CD4-positive, alpha-beta memory T cell (primary cell): ENCODE results near the gene CDYL. TPM values are rescaled to one million over a fixed set of nuclear protein-coding genes. Genes with fewer than 3 reads are reported as not detected.

Source experiments
- CTCF ChIA-PET: fragments of 350-600 bp; sonication (Branson Sonifier 250); formaldehyde crosslinking; loops from one replicate; lab custom pipeline; 2021; ENCODE audit warnings: inconsistent platforms; ENCODE audit not compliant: partially characterized antibody; lab: Charles Lee
- POLR2A ChIA-PET: fragments of 350-600 bp; sonication (Branson Sonifier 250); formaldehyde crosslinking; loops from one replicate; lab custom pipeline; 2021; ENCODE audit not compliant: partially characterized antibody; lab: Charles Lee
- DNase-seq, 5 donors: peaks; one replicate each; pipeline versions ENCODE4 v3.0.0 to v3.0.0-alpha.2; 2020 to 2022; ENCODE audit warnings: mixed read lengths in 1 of 5
- H3K27ac ChIP-seq: one replicate; pipeline ENCODE4 v1.7.0; 2013; ENCODE audit warnings: low read depth, low read length
- H3K27me3 ChIP-seq: 2 replicates; pipeline ENCODE4 v1.7.0; 2013; ENCODE audit warnings: mild to moderate bottlenecking, low read length, moderate library complexity; ENCODE audit not compliant: insufficient read depth
- H3K36me3 ChIP-seq: 2 replicates; pipeline ENCODE4 v1.7.0; 2013; ENCODE audit warnings: mild to moderate bottlenecking, low read length, moderate library complexity; ENCODE audit not compliant: insufficient read depth
- H3K4me1 ChIP-seq: 2 replicates; pipeline ENCODE4 v1.7.0; 2013; ENCODE audit warnings: mild to moderate bottlenecking, low read length, moderate library complexity; ENCODE audit not compliant: insufficient read depth
- H3K4me3 ChIP-seq, 2 donors: one replicate each; pipeline ENCODE4 v1.7.0; 2013; ENCODE audit warnings: low read length in 2 of 2, mild to moderate bottlenecking in 1 of 2
- H3K9me3 ChIP-seq, 2 donors: one replicate each; pipeline ENCODE4 v1.7.0; 2013; ENCODE audit warnings: low read length in 2 of 2, control low read depth in 1 of 2; ENCODE audit not compliant: control insufficient read depth in 1 of 2
- H3K27ac Mint-ChIP-seq, 7 donors: one replicate each; pipeline ENCODE4 v1.8.0; 2020 to 2021; ENCODE audit warnings: mixed read lengths in 7 of 7, mild to moderate bottlenecking in 6 of 7, inconsistent platforms in 3 of 7, moderate library complexity in 3 of 7
- H3K27me3 Mint-ChIP-seq, 2 donors: one replicate each; pipeline ENCODE4 v1.8.0; 2020 to 2021; ENCODE audit warnings: mixed read lengths in 2 of 2
- H3K36me3 Mint-ChIP-seq, 2 donors: one replicate each; pipeline ENCODE4 v1.8.0; 2020 to 2021; ENCODE audit warnings: mixed read lengths in 2 of 2, inconsistent platforms in 1 of 2, mild to moderate bottlenecking in 1 of 2
- H3K4me1 Mint-ChIP-seq, 4 donors: one replicate each; pipeline ENCODE4 v1.8.0; 2020 to 2021; ENCODE audit warnings: mixed read lengths in 4 of 4, mild to moderate bottlenecking in 1 of 4
- H3K4me3 Mint-ChIP-seq, 8 donors: one replicate each; pipeline ENCODE4 v1.8.0; 2020 to 2021; ENCODE audit warnings: mixed read lengths in 8 of 8, mild to moderate bottlenecking in 7 of 8, moderate library complexity in 6 of 8, inconsistent platforms in 3 of 8
- H3K9me3 Mint-ChIP-seq, 8 donors: one replicate each; pipeline ENCODE4 v1.8.0; 2020 to 2021; ENCODE audit warnings: mixed read lengths in 8 of 8, mild to moderate bottlenecking in 5 of 8, inconsistent platforms in 3 of 8, moderate library complexity in 1 of 8
- intact Hi-C: fragments of 100-400 bp; cut with micrococcal nuclease; formaldehyde crosslinking; loops from one replicate; pipeline ENCODE4 v1.15.1; 2023
- polyA plus RNA-seq, 2 donors: library from polyadenylated mRNA; unstranded; fragments of 300-500 nt; fragmentation: Illumina TruSeq; gene quantifications; one replicate each; pipeline ENCODE4 v1.2.3, GENCODE V29; 2021
- total RNA-seq, 2 experiments: library from RNA; stranded (reverse); gene quantifications; one replicate each; pipeline ENCODE4 v1.2.3, GENCODE V29; 2021

The CDYL gene
- total and polyA plus RNA-seq, 4 experiments from 2014 or later, result 1.5 to 36.7 (median 19.2) TPM

- Mint-ChIP-seq H3K27me3 (no peaks in the 10 kb centered on the region), H3K27ac (no peak overlapping the region), H3K36me3 (peaks cover 5 to 8% of the 10 kb centered on the region in 2 donors), H3K4me3 (no peak overlapping the region), H3K4me1 (peaks cover 42 to 73% (median 60%) of the 10 kb centered on the region in 4 donors), H3K9me3 (peaks cover 0 to 5% (median 0%) of the 10 kb centered on the region in 8 donors)
- Histone ChIP-seq H3K27me3 (no peaks in the 10 kb centered on the region), H3K9me3 (no peaks in the 10 kb centered on the region), H3K27ac (no peak overlapping the region), H3K4me3 (no peak overlapping the region), H3K4me1 (peaks cover 47% of the 10 kb centered on the region), H3K36me3 (no peaks in the 10 kb centered on the region)
- no peak for DNase-seq
- intact Hi-C loops, result no loop called here
- ChIA-PET POLR2A (no interaction called here), CTCF (interaction anchor here (0.7 kb wide), 1 partner anchor 184 kb away, joined by 3 read pairs; no protein-coding TSS in a partner anchor)
Measured at GRCh38 chr6:4816904-4817303, 40.7 kb downstream of the CDYL start.

GRCh38 chr6:4817551-4817950, 41.3 kb downstream of the CDYL start:
- POLR2A ChIA-PET, result no interaction called here

DNA sequence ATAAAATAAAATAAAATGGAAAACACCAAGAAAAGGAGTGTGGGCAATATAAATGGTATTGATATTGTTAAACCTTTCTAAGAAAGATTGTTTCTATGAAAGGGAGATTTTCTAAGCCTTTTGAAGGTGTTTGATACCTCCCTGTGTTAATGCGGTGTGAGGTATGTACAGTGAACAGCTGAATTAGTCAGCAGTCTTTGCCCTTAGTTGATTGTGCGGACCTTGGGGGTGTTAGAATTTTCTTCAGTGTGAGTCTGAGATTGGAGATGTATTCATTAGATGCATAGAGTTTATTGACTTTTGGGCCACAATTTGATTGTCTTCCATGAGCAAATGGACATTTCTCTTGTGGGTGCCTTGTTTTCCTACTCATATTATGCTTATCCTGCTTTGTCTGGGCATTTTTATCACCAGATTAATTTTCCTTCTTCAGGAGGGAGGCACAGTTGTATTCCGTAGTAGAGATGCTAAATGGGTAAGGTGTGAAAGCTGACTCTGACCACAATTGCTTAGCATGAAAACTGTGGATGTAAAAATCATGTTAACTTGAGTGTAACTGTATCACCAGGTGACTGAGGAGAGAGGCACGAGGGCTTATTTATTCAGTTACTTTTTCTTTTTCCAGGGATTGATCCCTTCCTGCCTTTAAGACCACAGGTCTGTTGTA, 42.2 kb downstream of the CDYL start:
- peaks cover 5 to 11% of the 10 kb centered on the region in 2 donors for H3K36me3 Mint-ChIP-seq
- H3K9me3 Mint-ChIP-seq, result peaks cover 0 to 13% (median 2%) of the 10 kb centered on the region in 8 donors
- H3K4me3 ChIP-seq, result no peak overlapping the region
- H3K27me3 ChIP-seq, result no peaks in the 10 kb centered on the region
- peaks cover 41% of the 10 kb centered on the region for H3K4me1 ChIP-seq
- no peaks in the 10 kb centered on the region for H3K36me3 ChIP-seq
- no peak for DNase-seq
- no peaks in the 10 kb centered on the region for H3K27me3 Mint-ChIP-seq
- CTCF ChIA-PET, result no interaction called here
- peak overlapping the region in 4 of 8 donors; percentile 1 to 48 (median 25) for H3K4me3 Mint-ChIP-seq
- POLR2A ChIA-PET, result no interaction called here
- H3K27ac Mint-ChIP-seq, result peak overlapping the region in 1 of 7 donors; percentile 31
- peaks cover 30 to 64% (median 46%) of the 10 kb centered on the region in 4 donors for H3K4me1 Mint-ChIP-seq
- no peaks in the 10 kb centered on the region for H3K9me3 ChIP-seq
- no peak overlapping the region for H3K27ac ChIP-seq
- intact Hi-C loops, result no loop called here

More at GRCh38 chr6:4817551-4817950, 41.3 kb downstream of the CDYL start:
- Histone ChIP-seq H3K4me1 (peaks cover 41% of the 10 kb centered on the region), H3K27ac (no peak overlapping the region), H3K36me3 (no peaks in the 10 kb centered on the region), H3K4me3 (no peak overlapping the region), H3K9me3 (no peaks in the 10 kb centered on the region), H3K27me3 (no peaks in the 10 kb centered on the region)
- Mint-ChIP-seq H3K9me3 (peaks cover 0 to 5% (median 0%) of the 10 kb centered on the region in 8 donors), H3K36me3 (peaks cover 5 to 8% of the 10 kb centered on the region in 2 donors), H3K4me1 (peaks cover 37 to 70% (median 54%) of the 10 kb centered on the region in 4 donors), H3K27ac (no peak overlapping the region), H3K4me3 (no peak overlapping the region), H3K27me3 (no peaks in the 10 kb centered on the region)
- CTCF ChIA-PET, result interaction anchor here (0.9 kb wide), 1 partner anchor 9 kb away, joined by 3 read pairs; no protein-coding TSS in a partner anchor
- DNase-seq, result no peak
- intact Hi-C loops, result no loop called here

DNA sequence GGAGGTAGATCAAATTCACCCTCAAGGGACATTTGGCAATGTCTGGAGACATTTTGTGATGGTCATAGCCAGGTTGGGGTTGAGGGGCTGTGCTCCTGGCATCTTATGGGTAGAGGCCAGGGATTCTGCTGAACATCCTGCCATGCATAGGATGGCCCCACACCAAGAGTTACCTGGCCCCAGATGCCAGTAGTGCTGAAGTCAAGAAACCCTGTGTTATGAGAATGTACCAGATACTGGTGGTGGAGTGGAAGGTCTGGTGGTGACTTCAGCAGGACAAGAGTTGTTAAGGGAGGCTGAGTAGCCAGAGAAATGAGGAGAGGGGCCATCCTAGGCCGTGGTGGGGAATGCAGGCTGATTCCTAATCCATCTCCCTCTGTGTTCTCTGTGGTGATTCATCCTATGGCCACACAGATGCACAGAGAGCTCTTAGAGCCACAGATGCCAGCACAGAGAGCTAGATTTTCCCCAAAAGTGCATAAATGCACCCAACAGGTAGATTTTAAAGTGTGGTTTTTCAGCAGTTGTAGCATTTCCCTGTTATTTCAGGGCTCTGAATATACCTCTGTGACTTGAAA, 43.6 kb downstream of the CDYL start:
- intact Hi-C loops, result no loop called here
- POLR2A ChIA-PET, result no interaction called here
- Mint-ChIP-seq H3K4me1 (peaks cover 26 to 55% (median 41%) of the 10 kb centered on the region in 4 donors), H3K9me3 (peaks cover 0 to 21% (median 7%) of the 10 kb centered on the region in 8 donors), H3K4me3 (peak overlapping the region in 4 of 8 donors; percentile 6 to 47 (median 29)), H3K27me3 (no peaks in the 10 kb centered on the region), H3K27ac (peak overlapping the region in 2 of 7 donors; percentile 17 to 32), H3K36me3 (peaks cover 7 to 17% of the 10 kb centered on the region in 2 donors)
- Histone ChIP-seq H3K36me3 (no peaks in the 10 kb centered on the region), H3K4me1 (peaks cover 27% of the 10 kb centered on the region), H3K4me3 (no peak overlapping the region), H3K27ac (no peak overlapping the region), H3K9me3 (no peaks in the 10 kb centered on the region), H3K27me3 (no peaks in the 10 kb centered on the region)
- DNase-seq, result no peak
- CTCF ChIA-PET, result no interaction called here

GRCh38 chr6:4820704-4821276, 44.6 kb downstream of the CDYL start:
- H3K27me3 ChIP-seq, result no peaks in the 10 kb centered on the region
- Mint-ChIP-seq H3K9me3 (peaks cover 0 to 28% (median 12%) of the 10 kb centered on the region in 8 donors), H3K4me3 (peak overlapping the region in 3 of 8 donors; percentile 1 to 29 (median 17)), H3K36me3 (peaks cover 7 to 23% of the 10 kb centered on the region in 2 donors), H3K27ac (peak overlapping the region in 1 of 7 donors; percentile 30), H3K4me1 (peaks cover 28 to 45% (median 35%) of the 10 kb centered on the region in 4 donors), H3K27me3 (no peaks in the 10 kb centered on the region)
- no peak for DNase-seq
- H3K27ac ChIP-seq, result no peak overlapping the region
- CTCF ChIA-PET, result no interaction called here
- H3K4me1 ChIP-seq, result peaks cover 25% of the 10 kb centered on the region
- H3K36me3 ChIP-seq, result no peaks in the 10 kb centered on the region
- POLR2A ChIA-PET, result interaction anchor here (0.5 kb wide), 1 partner anchor 27 kb away, joined by 3 read pairs; no protein-coding TSS in a partner anchor
- H3K4me3 ChIP-seq, result no peak overlapping the region
- H3K9me3 ChIP-seq, result no peaks in the 10 kb centered on the region
- intact Hi-C loops, result no loop called here

GRCh38 chr6:4822476-4822875, 46.3 kb downstream of the CDYL start:
- Histone ChIP-seq H3K36me3 (no peaks in the 10 kb centered on the region), H3K27ac (no peak overlapping the region), H3K4me1 (peaks cover 25% of the 10 kb centered on the region), H3K4me3 (no peak overlapping the region), H3K27me3 (no peaks in the 10 kb centered on the region), H3K9me3 (no peaks in the 10 kb centered on the region)
- H3K9me3 Mint-ChIP-seq, result peaks cover 6 to 45% (median 28%) of the 10 kb centered on the region in 8 donors
- H3K4me3 Mint-ChIP-seq, result no peak overlapping the region
- no peak for DNase-seq
- ChIA-PET POLR2A (no interaction called here), CTCF (no interaction called here)
- intact Hi-C loops, result no loop called here
- H3K27ac Mint-ChIP-seq, result no peak overlapping the region
- no peaks in the 10 kb centered on the region for H3K27me3 Mint-ChIP-seq
- peaks cover 28 to 43% (median 38%) of the 10 kb centered on the region in 4 donors for H3K4me1 Mint-ChIP-seq
- H3K36me3 Mint-ChIP-seq, result peaks cover 22 to 39% of the 10 kb centered on the region in 2 donors

- peaks cover 5 to 17% (median 7%) of the 10 kb centered on the region in 4 donors for H3K4me1 Mint-ChIP-seq
- no peak overlapping the region for H3K27ac Mint-ChIP-seq
- no peaks in the 10 kb centered on the region for H3K27me3 Mint-ChIP-seq
- H3K9me3 Mint-ChIP-seq, result peaks cover 6 to 69% (median 51%) of the 10 kb centered on the region in 8 donors
- H3K4me3 Mint-ChIP-seq, result no peak overlapping the region
- intact Hi-C loops, result no loop called here
- no peaks in the 10 kb centered on the region for H3K4me1 ChIP-seq
- no peak overlapping the region for H3K4me3 ChIP-seq
- POLR2A ChIA-PET, result no interaction called here
- peaks cover 0 to 3% of the 10 kb centered on the region in 2 donors for H3K9me3 ChIP-seq
- no peak for DNase-seq
- CTCF ChIA-PET, result interaction anchor here (0.6 to 1.5 kb wide), 2 partner anchors 15 to 189 kb away, joined by 3 read pairs; no protein-coding TSS in a partner anchor
- H3K36me3 ChIP-seq, result no peaks in the 10 kb centered on the region
- no peaks in the 10 kb centered on the region for H3K27me3 ChIP-seq
- peaks cover 30 to 40% of the 10 kb centered on the region in 2 donors for H3K36me3 Mint-ChIP-seq
- H3K27ac ChIP-seq, result no peak overlapping the region
Measured at GRCh38 chr6:4828187-4828698, 52.0 kb downstream of the CDYL start.
